KMS-11 (cell line): ENCODE data around the gene GPR137.

Source experiments
- H2AFZ ChIP-seq: fragments of 200-600 bp; sonication (generic); 2 replicates; pipeline ENCODE4 v1.6.1; 2016; ENCODE audit warnings: antibody characterized with exemption, mixed run types, low read depth
- H3K27ac ChIP-seq: fragments of 200-600 bp; sonication (generic); 2 replicates; pipeline ENCODE4 v1.6.1; 2016; ENCODE audit warnings: mild to moderate bottlenecking, mixed run types
- H3K27me3 ChIP-seq: fragments of 200-600 bp; sonication (generic); 2 replicates; pipeline ENCODE4 v1.6.1; 2017; ENCODE audit warnings: mild to moderate bottlenecking, low read depth, mixed run types, moderate library complexity; ENCODE audit not compliant: insufficient read depth
- H3K36me3 ChIP-seq: fragments of 200-600 bp; sonication (generic); 2 replicates; pipeline ENCODE4 v1.6.1; 2017; ENCODE audit warnings: mild to moderate bottlenecking, mixed run types; ENCODE audit not compliant: insufficient read depth
- H3K4me1 ChIP-seq: fragments of 200-600 bp; sonication (generic); 2 replicates; pipeline ENCODE4 v1.6.1; 2016; ENCODE audit warnings: mild to moderate bottlenecking, low read depth, mixed run types; ENCODE audit not compliant: poor library complexity, severe bottlenecking
- H3K4me2 ChIP-seq: fragments of 200-600 bp; sonication (generic); 2 replicates; pipeline ENCODE4 v1.7.0; 2016; ENCODE audit warnings: mild to moderate bottlenecking, mixed run types
- H3K4me3 ChIP-seq: fragments of 200-600 bp; sonication (generic); IDR thresholded peaks from 2 replicates; pipeline ENCODE4 v1.6.1; 2017; ENCODE audit warnings: low read depth, low read length, mixed read lengths; ENCODE audit not compliant: insufficient read depth
- H3K79me2 ChIP-seq: fragments of 200-600 bp; sonication (generic); 2 replicates; pipeline ENCODE4 v1.6.1; 2016; ENCODE audit warnings: low read depth, mixed run types; ENCODE audit not compliant: insufficient read depth
- H3K9ac ChIP-seq: fragments of 200-600 bp; sonication (generic); 2 replicates; pipeline ENCODE4 v1.6.1; 2016; ENCODE audit warnings: mild to moderate bottlenecking, mixed run types
- H4K20me1 ChIP-seq: fragments of 200-600 bp; sonication (generic); 2 replicates; pipeline ENCODE4 v1.6.1; 2016; ENCODE audit warnings: mild to moderate bottlenecking, mixed run types; ENCODE audit not compliant: insufficient read depth
- CTCF ChIP-seq: fragments of 200-600 bp; sonication (generic); conservative IDR thresholded peaks from 2 replicates; pipeline ENCODE4 v1.6.1; 2017; ENCODE audit warnings: low read depth, mild to moderate bottlenecking, antibody characterized with exemption, low read length, moderate library complexity, mixed read lengths

The GPR137 gene

GRCh38 chr11:64258356-64258755 is 27.3 kb upstream of the GPR137 start:
- H3K79me2 ChIP-seq, result no peaks in the 10 kb centered on the region
- no peak for TF ChIP-seq CTCF
- no peak overlapping the region for H2AFZ ChIP-seq
- H3K36me3 ChIP-seq, result no peaks in the 10 kb centered on the region
- no peak overlapping the region for H3K4me3 ChIP-seq
- no peaks in the 10 kb centered on the region for H4K20me1 ChIP-seq
- no peaks in the 10 kb centered on the region for H3K27me3 ChIP-seq
- no peak overlapping the region for H3K27ac ChIP-seq
- H3K4me1 ChIP-seq, result no peaks in the 10 kb centered on the region
- no peak overlapping the region for H3K4me2 ChIP-seq
- no peak overlapping the region for H3K9ac ChIP-seq

GRCh38 chr11:64258946-64259532 is 26.6 kb upstream of the GPR137 start:
- Histone ChIP-seq H3K4me2 (no peak overlapping the region), H3K79me2 (no peaks in the 10 kb centered on the region), H3K27ac (no peak overlapping the region), H3K36me3 (no peaks in the 10 kb centered on the region), H2AFZ (no peak overlapping the region), H3K4me3 (no peak overlapping the region), H3K4me1 (no peaks in the 10 kb centered on the region), H3K9ac (no peak overlapping the region), H4K20me1 (no peaks in the 10 kb centered on the region), H3K27me3 (no peaks in the 10 kb centered on the region)
- TF ChIP-seq CTCF, result no peak

- Histone ChIP-seq H3K27ac (no peak overlapping the region), H3K9ac (no peak overlapping the region), H3K4me2 (no peak overlapping the region), H3K4me1 (no peaks in the 10 kb centered on the region), H4K20me1 (no peaks in the 10 kb centered on the region), H3K27me3 (no peaks in the 10 kb centered on the region), H3K4me3 (no peak overlapping the region), H3K79me2 (no peaks in the 10 kb centered on the region), H3K36me3 (no peaks in the 10 kb centered on the region), H2AFZ (no peak overlapping the region)
- TF ChIP-seq CTCF, result no peak
Observed at GRCh38 chr11:64259533-64260067, 26.0 kb upstream of the GPR137 start.

- no peak for TF ChIP-seq CTCF
- H3K79me2 ChIP-seq, result no peaks in the 10 kb centered on the region
- H3K27me3 ChIP-seq, result no peaks in the 10 kb centered on the region
- H3K36me3 ChIP-seq, result no peaks in the 10 kb centered on the region
- no peaks in the 10 kb centered on the region for H3K4me1 ChIP-seq
- H3K4me3 ChIP-seq, result no peak overlapping the region
- no peak overlapping the region for H2AFZ ChIP-seq
- no peak overlapping the region for H3K4me2 ChIP-seq
- no peaks in the 10 kb centered on the region for H4K20me1 ChIP-seq
- H3K27ac ChIP-seq, result no peak overlapping the region
- H3K9ac ChIP-seq, result no peak overlapping the region
Observed at GRCh38 chr11:64260147-64260708, 25.4 kb upstream of the GPR137 start.
